GM18508 (cell line): ENCODE measurements around the gene MFSD8.
A peak's percentile ranks its signal among the peaks of the same experiment; 100 is the strongest.
"Not testable (repeated sequence)": the region's sequence is repeated elsewhere in the genome, so short reads cannot be mapped to it uniquely, and the experiment has no call there.

Experiments used
- ATAC-seq: cut with Tn5 transposase; IDR thresholded peaks from one replicate; pipeline ENCODE4 v1.9.1; 2021; ENCODE audit warnings: moderate number of reproducible peaks; ENCODE audit not compliant: insufficient read depth, unreplicated experiment

Gene MFSD8

GRCh38 chr4:127959794-127960193, 5.2 kb downstream of the MFSD8 start:
- no peak for ATAC-seq

- ATAC-seq, result no peak
Measured at GRCh38 chr4:127957105-127957504, 7.9 kb downstream of the MFSD8 start.

- no peak for ATAC-seq
Measured at GRCh38 chr4:127936974-127937373, 28.0 kb downstream of the MFSD8 start.

GRCh38 chr4:127931836-127932235, 33.1 kb downstream of the MFSD8 start:
- ATAC-seq, result not testable (repeated sequence)

GRCh38 chr4:127930175-127930574, 34.8 kb downstream of the MFSD8 start:
- ATAC-seq, result no peak

- not testable (repeated sequence) for ATAC-seq
Measured at GRCh38 chr4:127925720-127926119, 39.3 kb downstream of the MFSD8 start.

- ATAC-seq, result no peak
Measured at GRCh38 chr4:127922226-127922625, 42.7 kb downstream of the MFSD8 start.

- ATAC-seq, result no peak
Measured at GRCh38 chr4:127920521-127920920, 44.5 kb downstream of the MFSD8 start.

GRCh38 chr4:127917151-127917550, 47.8 kb downstream of the MFSD8 start:
- ATAC-seq, result no peak

GRCh38 chr4:127916512-127916911, 48.5 kb downstream of the MFSD8 start:
- no peak for ATAC-seq

- ATAC-seq, result no peak
Measured at GRCh38 chr4:127905029-127905428, 59.9 kb downstream of the MFSD8 start.

GRCh38 chr4:127899682-127900081, 65.3 kb downstream of the MFSD8 start:
- not testable (repeated sequence) for ATAC-seq

GRCh38 chr4:127896528-127896927, 68.4 kb downstream of the MFSD8 start:
- ATAC-seq, result no peak

- ATAC-seq, result no peak
Measured at GRCh38 chr4:127896069-127896468, 68.9 kb downstream of the MFSD8 start.

- ATAC-seq, result no peak
Measured at GRCh38 chr4:127889903-127890302, 75.1 kb downstream of the MFSD8 start.

GRCh38 chr4:127888559-127888958, 76.4 kb downstream of the MFSD8 start:
- no peak for ATAC-seq

- peak; percentile 21 for ATAC-seq
Measured at GRCh38 chr4:127881563-127881864, 83.5 kb downstream of the MFSD8 start.

- peak; percentile 91 for ATAC-seq
Measured at GRCh38 chr4:127880763-127881562, 84.0 kb downstream of the MFSD8 start, which contains the start of gene PLK4. Gene PLK4 (plus strand): TSS chr4:127880893. CDS start chr4:127881135, 242 bp downstream.

GRCh38 chr4:127875791-127876190, 89.2 kb downstream of the MFSD8 start:
- no peak for ATAC-seq

GRCh38 chr4:127870688-127871087, 94.3 kb downstream of the MFSD8 start:
- no peak for ATAC-seq

GRCh38 chr4:127870281-127870680, 94.7 kb downstream of the MFSD8 start:
- ATAC-seq, result no peak

- no peak for ATAC-seq
Measured at GRCh38 chr4:127868196-127868595, 96.8 kb downstream of the MFSD8 start.
